ENCODE data around the gene SLF2.
A peak's percentile ranks its signal among the peaks of the same experiment; 100 is the strongest.

The SLF2 gene

GRCh38 chr10:100912605-100913469 is at the start of gene SLF2:
Gene SLF2, plus strand, starts transcription at chr10:100912963. Its CDS starts 148 bp downstream, at chr10:100913111.
- DNase-seq = peak; percentile 99

- no peak for DNase-seq
Measured at GRCh38 chr10:100863433-100863832, 49.3 kb upstream of the SLF2 start.

- DNase-seq = peak; percentile 12
Measured at GRCh38 chr10:100864036-100864885, 48.5 kb upstream of the SLF2 start.

GRCh38 chr10:100864978-100865377 is 47.8 kb upstream of the SLF2 start:
- no peak for DNase-seq

- DNase-seq = peak; percentile 43
Measured at GRCh38 chr10:100866010-100866409, 46.8 kb upstream of the SLF2 start.

GRCh38 chr10:100866575-100867098 is 46.1 kb upstream of the SLF2 start:
- peak; percentile 96 for DNase-seq

- no peak for DNase-seq
Measured at GRCh38 chr10:100867261-100867963, 45.4 kb upstream of the SLF2 start.

GRCh38 chr10:100868382-100868781 is 44.4 kb upstream of the SLF2 start:
- no peak for DNase-seq

- DNase-seq = no peak
Measured at GRCh38 chr10:100869399-100869798, 43.4 kb upstream of the SLF2 start.

- peak; percentile 82 for DNase-seq
Measured at GRCh38 chr10:100872034-100872791, 40.5 kb upstream of the SLF2 start.

- no peak for DNase-seq
Measured at GRCh38 chr10:100873146-100873826, 39.5 kb upstream of the SLF2 start.

GRCh38 chr10:100873827-100874326 is 38.9 kb upstream of the SLF2 start:
- no peak for DNase-seq

GRCh38 chr10:100874702-100875483 is 37.9 kb upstream of the SLF2 start:
- no peak for DNase-seq

GRCh38 chr10:100875484-100876166 is 37.1 kb upstream of the SLF2 start:
- DNase-seq = no peak

- DNase-seq = no peak
Measured at GRCh38 chr10:100876585-100877460, 35.9 kb upstream of the SLF2 start.

GRCh38 chr10:100877461-100877850 is 35.3 kb upstream of the SLF2 start:
- DNase-seq = no peak

GRCh38 chr10:100878291-100878910 is 34.4 kb upstream of the SLF2 start:
- peak; percentile 80 for DNase-seq

- peak; percentile 15 for DNase-seq
Measured at GRCh38 chr10:100879741-100880360, 32.9 kb upstream of the SLF2 start.

Data from NCI-H82 (cell line).